Adrenal gland (tissue), 12 donors: Measurements from ENCODE around the gene AGBL2. TPM values are rescaled to one million over a fixed set of nuclear protein-coding genes. Genes with fewer than 3 reads are reported as not detected.
"Not testable (repeated sequence)": the region's sequence is repeated elsewhere in the genome, so short reads cannot be mapped to it uniquely, and the experiment has no call there.

Experiments used
- DNase-seq, 7 donors: peaks; one replicate each; pipeline ENCODE4 v3.0.0-alpha.2; 2019 to 2020
- H3K27ac ChIP-seq, 5 donors: fragments of 200-600 bp; sonication (generic) in 4 of 5; 1 replicate in 3 of 5; 2 replicates in 2 of 5; pipeline versions ENCODE4 v1.5.1 to v1.8.0; 2016 to 2020; ENCODE audit warnings: mild to moderate bottlenecking in 1 of 5
- H3K27me3 ChIP-seq: fragments of 200-600 bp; 2 replicates; pipeline ENCODE4 v1.8.0; 2021
- H3K36me3 ChIP-seq, 2 donors: fragments of 200-600 bp; replicated peaks in 1 of 2; 1 replicate in 1 of 2; 2 replicates in 1 of 2; pipeline versions ENCODE4 v1.5.1 to v1.8.0; 2018 to 2022
- H3K4me1 ChIP-seq, 2 donors: fragments of 200-600 bp; replicated peaks in 1 of 2; 1 replicate in 1 of 2; 2 replicates in 1 of 2; pipeline versions ENCODE4 v1.5.1 to v1.8.0; 2018 to 2021
- H3K4me3 ChIP-seq, 4 donors: fragments of 200-600 bp; sonication (generic) in 3 of 4; one replicate each; pipeline ENCODE4 v1.5.1; 2016 to 2018
- H3K9me3 ChIP-seq, 3 donors: fragments of 200-600 bp; sonication (generic) in 1 of 3; replicated peaks in 1 of 3; 1 replicate in 2 of 3; 2 replicates in 1 of 3; pipeline versions ENCODE4 v1.5.1 to v1.8.0; 2016 to 2021
- CTCF ChIP-seq, 6 experiments: fragments of 450-650 bp in 4 of 6; fragments of 200-600 bp in 2 of 6; sonication (generic) in 1 of 6; IDR thresholded peaks; 1 replicate in 5 of 6; 2 replicates in 1 of 6; pipeline versions ENCODE4 v1.5.1 to v1.8.0; 2016 to 2021; ENCODE audit warnings: antibody characterized with exemption in 6 of 6, mild to moderate bottlenecking in 2 of 6, moderate library complexity in 1 of 6
- POLR2A ChIP-seq, 2 donors: fragments of 450-650 bp; IDR thresholded peaks; one replicate each; pipeline ENCODE4 v1.6.1; 2017; ENCODE audit warnings: antibody characterized with exemption in 2 of 2, mild to moderate bottlenecking in 2 of 2, moderate library complexity in 1 of 2
- WGBS, 4 donors: extraction: QIAGEN DNeasy Blood & Tissue Kit in 2 of 4; methylation state at CpG; one replicate each; pipeline versions ENCODE4 v1.1.5 to v1.1.7; 2013 to 2017; 5-methylcytosine and 5-hydroxymethylcytosine counted together
- intact Hi-C, 2 donors: fragments of 100-400 bp; cut with DNase I; formaldehyde crosslinking; loops; one replicate each; pipeline versions ENCODE4 v1.14.1 to v1.15.0; 2022 to 2023
- polyA plus RNA-seq, 3 donors: library from polyadenylated mRNA; stranded (reverse); fragments of 200-250 nt in 2 of 3; fragments of 350-450 nt in 1 of 3; fragmentation: Illumina TruSeq in 1 of 3; extraction: RNeasy Lipid Tissue Mini Kit (QIAGEN cat#74804) in 1 of 3; gene quantifications; one replicate each; pipeline ENCODE4 v1.2.3, GENCODE V29; 2013 to 2014
- total RNA-seq, 9 donors: library from RNA; depleted of rRNA in 4 of 9; stranded (reverse); fragments of >200 nt in 4 of 9; fragments of 120-200 nt in 1 of 9; fragmentation: NEBNext Ultra II Directional in 1 of 9; extraction: Animal tissue kit (Norgen Biotek cat#: 25700) in 1 of 9; gene quantifications; one replicate each; pipeline versions ENCODE4 v1.1.0 to v1.2.4, GENCODE V29; 2013 to 2023
- donor health status: healthy with polysubstance abuse.
- donor health status: Bipolar disorder and iron deficiency.
- donor health status: DM: yes; HTN: yes; CAD: no.
- donor health status: DM: no; HTN: no; CAD: no.
- donor health status: DM: no; HTN: no; CAD: no.
- donor health status: DM: yes; HTN: yes; CAD: no.

AGBL2 gene
- total and polyA plus RNA-seq, 12 donors: 0.18 to 11.3 (median 3.4) TPM

- 68 to 71% (median 70%) methylated on average over 4 to 5 of the region's 5 CpGs for WGBS, 4 donors
- no peak overlapping the region for H3K27ac ChIP-seq
- H3K9me3 ChIP-seq: no peaks in the 10 kb centered on the region
- H3K36me3 ChIP-seq: peaks cover 0 to 55% of the 10 kb centered on the region in 2 donors
- DNase-seq: no peak
- no peak overlapping the region for H3K4me3 ChIP-seq
- TF ChIP-seq POLR2A (IDR thresholded peaks at IDR 0.05) (no peak), CTCF (IDR thresholded peaks at IDR 0.05) (no peak)
- no peaks in the 10 kb centered on the region for H3K27me3 ChIP-seq
- intact Hi-C loops: no loop called here
- H3K4me1 ChIP-seq: peaks cover 3 to 6% of the 10 kb centered on the region in 2 donors
These were observed 1.5 kb upstream of the AGBL2 start for GRCh38 chr11:47716692-47717091.

GRCh38 chr11:47714554-47715081 is 551 bp downstream of the AGBL2 start:
- intact Hi-C loops: loop anchor here in 1 of 2 donors (5.0 kb wide), 1 partner anchor 57 kb away; no protein-coding TSS in a partner anchor
- DNase-seq: peak in 3 of 7 donors; percentile 16 to 25 (median 24)
- Histone ChIP-seq H3K36me3 (peaks cover 0 to 34% of the 10 kb centered on the region in 2 donors), H3K4me3 (peak overlapping the region; percentile 2 to 71 (median 64)), H3K9me3 (no peaks in the 10 kb centered on the region), H3K27me3 (no peaks in the 10 kb centered on the region), H3K27ac (peak overlapping the region in 4 of 5 donors; percentile 26 to 80 (median 60)), H3K4me1 (peaks cover 3 to 6% of the 10 kb centered on the region in 2 donors)
- TF ChIP-seq POLR2A (IDR thresholded peaks at IDR 0.05) (no peak), CTCF (IDR thresholded peaks at IDR 0.05) (no peak)
- WGBS, 4 donors: 12 to 20% (median 18%) methylated on average over 19 of the region's 19 CpGs

GRCh38 chr11:47711816-47712215 is 3.4 kb downstream of the AGBL2 start:
- Histone ChIP-seq H3K36me3 (peaks cover 0 to 6% of the 10 kb centered on the region in 2 donors), H3K4me3 (no peak overlapping the region), H3K4me1 (peaks cover 3 to 6% of the 10 kb centered on the region in 2 donors), H3K27me3 (no peaks in the 10 kb centered on the region), H3K27ac (no peak overlapping the region), H3K9me3 (no peaks in the 10 kb centered on the region)
- 57 to 69% (median 62%) methylated on average over 5 of the region's 5 CpGs for WGBS, 4 donors
- intact Hi-C loops: loop anchor here in 1 of 2 donors (5.0 kb wide), 1 partner anchor 55 kb away; no protein-coding TSS in a partner anchor
- DNase-seq: peak; percentile 35 to 73 (median 62)
- TF ChIP-seq CTCF (IDR thresholded peaks at IDR 0.05): no peak
- TF ChIP-seq POLR2A (IDR thresholded peaks at IDR 0.05): no peak

GRCh38 chr11:47711225-47711624 is 3.9 kb downstream of the AGBL2 start:
- H3K36me3 ChIP-seq: peaks cover 0 to under 1% of the 10 kb centered on the region in 2 donors
- intact Hi-C loops: loop anchor here in 1 of 2 donors (5.0 kb wide), 1 partner anchor 54 kb away; no protein-coding TSS in a partner anchor
- no peaks in the 10 kb centered on the region for H3K27me3 ChIP-seq
- no peaks in the 10 kb centered on the region for H3K9me3 ChIP-seq
- H3K4me1 ChIP-seq: peaks cover 3 to 6% of the 10 kb centered on the region in 2 donors
- TF ChIP-seq CTCF (IDR thresholded peaks at IDR 0.05): no peak
- TF ChIP-seq POLR2A (IDR thresholded peaks at IDR 0.05): no peak
- DNase-seq: no peak
- H3K4me3 ChIP-seq: no peak overlapping the region
- H3K27ac ChIP-seq: no peak overlapping the region
- WGBS, 4 donors: 85 to 91% (median 88%) methylated on average over 5 of the region's 5 CpGs

DNA sequence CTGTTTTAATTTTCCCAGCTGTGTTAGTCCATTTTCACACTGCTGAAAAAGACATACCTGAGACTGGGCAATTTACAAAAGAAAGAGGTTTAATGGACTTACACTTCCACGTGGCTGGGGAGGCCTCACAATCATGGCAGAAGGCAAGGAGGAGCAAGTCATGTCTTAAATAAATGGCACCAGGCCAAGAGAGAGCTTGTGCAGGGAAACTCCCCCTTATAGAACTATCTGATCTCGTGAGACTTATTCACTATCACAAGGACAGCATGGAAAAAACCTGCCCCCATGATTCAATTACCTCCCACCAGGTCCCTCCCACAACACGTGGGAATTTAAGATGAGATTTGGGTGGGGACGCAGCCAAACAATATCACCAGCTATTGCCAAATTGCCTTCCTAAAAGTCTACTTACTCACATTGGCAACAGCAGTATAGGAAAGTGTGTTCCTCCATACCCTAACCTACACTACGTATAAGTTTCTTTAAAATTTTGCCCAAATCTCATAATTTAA is 7.8 kb downstream of the AGBL2 start:
- 88 to 97% (median 91%) methylated on average over 5 of the region's 5 CpGs for WGBS, 4 donors
- H3K36me3 ChIP-seq, DNase-seq, H3K27me3 ChIP-seq, H3K4me3 ChIP-seq, intact Hi-C loops, H3K27ac ChIP-seq, H3K9me3 ChIP-seq, H3K4me1 ChIP-seq: not testable (repeated sequence)
